HG03575 (cell line): Measurements from ENCODE around the gene FHOD3.
"Not testable (repeated sequence)": the region's sequence is repeated elsewhere in the genome, so short reads cannot be mapped to it uniquely, and the experiment has no call there.

ENCODE experiments used
- ATAC-seq: cut with Tn5 transposase; IDR thresholded peaks from one replicate; pipeline ENCODE4 v1.9.1; 2021; ENCODE audit not compliant: unreplicated experiment, insufficient number of reproducible peaks, low FRiP score; ENCODE audit errors: extremely low read depth

The FHOD3 gene

GRCh38 chr18:36456622-36457021 lies 159.1 kb downstream of the FHOD3 start:
- ATAC-seq, result no peak

- no peak for ATAC-seq
These were observed 160.2 kb downstream of the FHOD3 start for GRCh38 chr18:36457683-36458082.

- no peak for ATAC-seq
These were observed 160.8 kb downstream of the FHOD3 start for GRCh38 chr18:36458306-36458705.

GRCh38 chr18:36459203-36459602 lies 161.7 kb downstream of the FHOD3 start:
- no peak for ATAC-seq

- ATAC-seq, result no peak
These were observed 162.3 kb downstream of the FHOD3 start for GRCh38 chr18:36459786-36460185.

- no peak for ATAC-seq
These were observed 162.9 kb downstream of the FHOD3 start for GRCh38 chr18:36460324-36460850.

- ATAC-seq, result no peak
These were observed 163.3 kb downstream of the FHOD3 start for GRCh38 chr18:36460854-36461253.

GRCh38 chr18:36461551-36461987 lies 164.1 kb downstream of the FHOD3 start:
- no peak for ATAC-seq

GRCh38 chr18:36463516-36463915 lies 166.0 kb downstream of the FHOD3 start:
- not testable (repeated sequence) for ATAC-seq

GRCh38 chr18:36464126-36464651 lies 166.7 kb downstream of the FHOD3 start:
- ATAC-seq, result no peak

- no peak for ATAC-seq
These were observed 167.8 kb downstream of the FHOD3 start for GRCh38 chr18:36465276-36465675.

GRCh38 chr18:36465970-36466369 lies 168.5 kb downstream of the FHOD3 start:
- ATAC-seq, result no peak

GRCh38 chr18:36467614-36468013 lies 170.1 kb downstream of the FHOD3 start:
- no peak for ATAC-seq

- no peak for ATAC-seq
These were observed 170.6 kb downstream of the FHOD3 start for GRCh38 chr18:36468161-36468560.

- ATAC-seq, result no peak
These were observed 171.9 kb downstream of the FHOD3 start for GRCh38 chr18:36469461-36469860.

GRCh38 chr18:36470896-36471295 lies 173.4 kb downstream of the FHOD3 start:
- ATAC-seq, result no peak

- no peak for ATAC-seq
These were observed 173.9 kb downstream of the FHOD3 start for GRCh38 chr18:36471393-36471792.

- no peak for ATAC-seq
These were observed 178.9 kb downstream of the FHOD3 start for GRCh38 chr18:36476433-36476832.

GRCh38 chr18:36477776-36478175 lies 180.3 kb downstream of the FHOD3 start:
- no peak for ATAC-seq

GRCh38 chr18:36481201-36481657 lies 183.7 kb downstream of the FHOD3 start:
- no peak for ATAC-seq

- ATAC-seq, result no peak
These were observed 184.4 kb downstream of the FHOD3 start for GRCh38 chr18:36481935-36482334.
